Caki2 (cell line): ENCODE data around the gene SYNGAP1. TPM values are rescaled to one million over a fixed set of nuclear protein-coding genes. Genes with fewer than 3 reads are reported as not detected.
A peak's percentile ranks its signal among the peaks of the same experiment; 100 is the strongest.

Experiments
- DNase-seq: peaks from one replicate; pipeline ENCODE4 v3.0.0-alpha.2; 2015; ENCODE audit warnings: low read depth
- in situ Hi-C: cut with HindIII; loops from 2 replicates; pipeline ENCODE4 v1.10.0; 2016; ENCODE audit warnings: low sequenced_read_pairs, low pct_unique_long_range_greater_than_20kb, mixed read lengths
- total RNA-seq: library from RNA; depleted of rRNA; stranded (reverse); fragments of >200 nt; shearing (Covaris generic); gene quantifications from 2 replicates; pipeline ENCODE4 v1.2.3, GENCODE V29; 2014; ENCODE audit warnings: low replicate concordance

Gene SYNGAP1
- total RNA-seq, 1 experiment from 2014 or later: 0.14 TPM

DNA sequence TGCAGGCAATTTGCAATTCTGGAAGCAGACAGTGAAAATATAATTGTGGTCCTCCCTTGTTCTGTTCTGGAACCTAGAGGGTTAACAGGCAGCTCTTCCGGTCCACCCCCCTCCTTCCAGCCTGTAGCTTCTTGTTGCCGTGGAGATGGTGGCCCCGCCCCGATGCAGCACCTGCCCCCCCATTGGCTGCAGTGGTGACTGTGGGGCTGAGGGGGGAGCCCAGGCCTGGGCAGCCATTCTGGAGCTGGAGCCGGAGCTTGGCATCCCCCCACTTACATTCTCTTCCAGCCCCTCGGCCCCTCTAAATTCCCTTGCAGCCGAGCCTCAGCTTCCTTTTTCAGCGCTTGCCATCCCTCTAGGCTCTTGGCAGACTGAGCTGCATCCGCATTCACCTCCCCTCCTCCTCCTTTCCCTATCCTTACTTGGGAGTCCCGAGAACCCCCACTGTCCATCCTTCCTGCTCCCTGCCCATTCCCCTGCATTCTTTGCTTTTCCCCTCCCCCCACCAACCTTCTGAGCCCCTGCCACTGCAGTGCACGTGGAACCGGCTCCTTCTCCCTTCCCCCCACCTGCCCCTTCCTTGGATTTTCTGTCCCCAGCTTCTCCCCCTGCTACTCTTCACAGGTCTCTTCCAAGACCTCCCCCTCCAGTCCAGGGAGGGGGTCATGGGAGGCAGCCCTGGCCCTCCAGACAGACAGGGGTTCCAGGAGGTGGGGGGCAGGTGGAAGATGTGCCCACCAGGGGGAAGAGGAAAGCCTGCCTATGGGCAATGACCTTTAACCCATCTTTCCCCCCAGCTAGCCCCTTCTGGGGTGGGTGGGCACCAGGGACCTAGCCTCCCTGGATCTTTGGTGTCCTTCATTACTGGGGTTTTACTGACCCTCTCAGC lies 11.4 kb downstream of the SYNGAP1 start:
- in situ Hi-C loops: no loop called here
- peak; percentile 41 for DNase-seq

DNA sequence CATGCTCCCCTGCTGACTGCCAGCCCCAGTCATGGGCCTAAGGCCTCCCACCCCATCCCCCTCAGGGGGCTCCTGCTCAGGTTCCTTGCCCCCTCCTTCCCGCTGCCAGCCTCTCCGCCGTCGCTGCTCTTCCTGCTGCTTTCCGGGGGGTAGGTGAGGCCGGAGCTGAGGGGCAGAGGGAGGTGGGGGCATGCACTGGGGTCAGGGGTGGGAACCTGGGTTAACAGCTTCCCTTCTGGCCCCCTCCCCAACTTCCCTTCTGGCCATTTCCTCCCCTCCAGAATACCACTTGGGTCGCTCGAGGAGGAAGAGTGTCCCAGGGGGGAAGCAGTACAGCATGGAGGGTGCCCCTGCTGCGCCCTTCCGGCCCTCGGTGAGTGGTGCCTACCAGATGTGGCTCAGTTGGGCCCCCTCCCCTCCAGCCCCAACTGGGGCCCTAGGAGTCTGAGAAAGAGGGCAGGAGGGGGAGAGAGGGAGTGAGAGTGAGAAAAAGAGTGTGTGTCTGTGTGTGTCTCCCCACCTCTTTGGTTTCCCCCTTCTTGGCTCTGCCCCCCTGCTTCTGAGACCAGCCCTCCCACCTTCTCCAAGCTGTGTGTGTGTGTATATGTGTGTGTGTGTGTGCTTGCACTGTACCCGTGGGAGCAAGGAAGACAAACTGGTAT lies 12.1 kb downstream of the SYNGAP1 start:
- DNase-seq: no peak
- in situ Hi-C loops: no loop called here

DNA sequence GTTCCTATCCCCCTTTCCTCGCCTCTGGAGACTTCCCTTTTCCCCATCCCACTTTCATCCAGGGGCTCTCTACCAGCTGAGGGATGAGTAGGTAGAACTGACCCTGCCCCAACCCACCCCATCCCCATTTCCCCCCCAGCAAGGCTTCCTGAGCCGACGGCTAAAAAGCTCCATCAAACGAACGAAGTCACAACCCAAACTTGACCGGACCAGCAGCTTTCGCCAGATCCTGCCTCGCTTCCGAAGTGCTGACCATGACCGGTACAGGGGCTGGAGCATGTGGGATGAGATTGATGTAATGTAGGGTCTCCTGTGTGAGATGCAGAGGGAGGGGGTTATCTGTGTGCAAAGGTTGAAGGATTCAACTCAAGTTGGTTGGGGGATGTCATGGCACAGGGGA lies 12.7 kb downstream of the SYNGAP1 start:
- in situ Hi-C loops: no loop called here
- DNase-seq: no peak

DNA sequence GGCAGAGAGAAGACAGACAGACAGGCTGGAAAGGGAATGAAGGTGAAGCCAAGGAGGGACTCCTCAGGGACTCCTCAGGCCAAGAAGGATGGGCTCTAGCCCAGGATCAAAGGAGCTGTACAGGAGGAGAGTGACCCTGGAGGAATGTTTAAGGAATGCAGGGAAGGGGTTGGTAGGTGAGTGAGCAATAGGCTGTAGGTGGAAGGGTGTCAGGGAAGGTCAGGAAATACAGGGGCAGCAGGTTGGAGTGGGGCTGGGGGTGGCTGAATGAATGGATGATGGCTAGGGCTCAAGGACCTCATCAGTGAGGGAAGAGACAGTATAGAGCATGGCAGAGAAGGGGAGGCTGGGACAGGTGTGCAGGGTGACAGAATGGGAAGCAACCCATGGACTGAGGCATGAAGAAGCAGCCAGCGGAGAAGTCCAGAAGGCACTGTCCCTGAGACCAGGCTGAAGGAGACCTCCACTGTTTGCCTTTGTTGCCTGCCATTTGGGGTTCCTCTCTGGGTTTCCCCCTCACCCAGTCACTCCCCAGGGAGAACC lies 13.2 kb downstream of the SYNGAP1 start:
- no peak for DNase-seq
- in situ Hi-C loops: no loop called here

DNA sequence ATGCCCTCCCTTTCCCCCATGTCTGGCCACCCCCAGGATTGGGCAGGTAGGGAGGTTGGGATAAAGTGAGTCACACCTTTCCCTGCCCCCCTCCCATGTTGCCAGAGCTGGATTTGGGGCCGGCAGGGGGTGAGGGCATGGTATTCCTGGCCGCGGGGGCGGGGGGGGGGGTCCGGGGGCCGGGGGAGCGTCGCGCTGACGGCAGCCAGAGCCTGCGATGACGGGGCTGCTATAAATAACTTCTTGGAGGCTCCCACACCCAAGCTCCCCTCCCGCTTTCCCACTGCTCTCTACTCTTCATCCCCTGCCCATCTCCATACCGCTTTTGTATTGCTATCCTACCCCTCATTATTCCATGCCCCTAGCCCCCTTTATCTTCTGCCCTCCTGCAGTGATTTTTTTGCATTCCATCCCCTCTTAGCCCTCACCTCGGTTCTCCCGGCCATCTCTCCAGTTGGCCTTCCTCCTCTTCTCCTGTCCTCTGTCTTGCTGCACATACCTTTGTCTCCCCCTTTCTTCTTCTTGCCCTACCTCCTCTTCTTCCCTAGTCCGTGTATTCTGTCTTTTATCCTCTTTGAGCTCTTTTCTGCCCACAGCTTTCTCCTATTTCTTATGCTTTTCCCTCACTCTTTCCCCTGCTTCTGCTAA lies 13.8 kb downstream of the SYNGAP1 start:
- DNase-seq: no peak
- in situ Hi-C loops: no loop called here

DNA sequence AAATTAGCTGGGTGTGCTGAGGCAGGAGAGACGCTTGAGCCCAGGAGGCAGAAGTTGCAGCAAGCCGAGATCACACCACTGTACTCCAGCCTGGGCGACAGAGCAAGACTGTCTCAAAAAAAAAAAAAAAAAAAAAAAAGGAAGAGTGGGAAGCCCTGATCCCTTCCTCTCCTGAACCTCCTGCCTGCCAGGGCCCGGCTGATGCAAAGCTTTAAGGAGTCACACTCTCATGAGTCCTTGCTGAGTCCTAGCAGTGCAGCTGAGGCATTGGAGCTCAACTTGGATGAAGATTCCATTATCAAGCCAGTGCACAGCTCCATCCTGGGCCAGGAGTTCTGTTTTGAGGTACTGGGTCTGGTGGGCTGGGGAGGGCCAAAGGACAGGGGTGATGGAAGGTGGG lies 15.1 kb downstream of the SYNGAP1 start:
- in situ Hi-C loops: no loop called here
- DNase-seq: no peak

DNA sequence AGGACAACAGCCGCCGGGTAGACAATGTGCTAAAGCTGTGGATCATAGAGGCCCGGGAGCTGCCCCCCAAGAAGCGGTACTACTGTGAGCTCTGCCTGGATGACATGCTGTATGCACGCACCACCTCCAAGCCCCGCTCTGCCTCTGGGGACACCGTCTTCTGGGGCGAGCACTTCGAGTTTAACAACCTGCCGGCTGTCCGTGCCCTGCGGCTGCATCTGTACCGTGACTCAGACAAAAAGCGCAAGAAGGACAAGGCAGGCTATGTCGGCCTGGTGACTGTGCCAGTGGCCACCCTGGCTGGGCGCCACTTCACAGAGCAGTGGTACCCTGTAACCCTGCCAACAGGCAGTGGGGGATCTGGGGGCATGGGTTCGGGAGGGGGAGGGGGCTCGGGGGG lies 17.8 kb downstream of the SYNGAP1 start:
- in situ Hi-C loops: no loop called here
- DNase-seq: no peak

DNA sequence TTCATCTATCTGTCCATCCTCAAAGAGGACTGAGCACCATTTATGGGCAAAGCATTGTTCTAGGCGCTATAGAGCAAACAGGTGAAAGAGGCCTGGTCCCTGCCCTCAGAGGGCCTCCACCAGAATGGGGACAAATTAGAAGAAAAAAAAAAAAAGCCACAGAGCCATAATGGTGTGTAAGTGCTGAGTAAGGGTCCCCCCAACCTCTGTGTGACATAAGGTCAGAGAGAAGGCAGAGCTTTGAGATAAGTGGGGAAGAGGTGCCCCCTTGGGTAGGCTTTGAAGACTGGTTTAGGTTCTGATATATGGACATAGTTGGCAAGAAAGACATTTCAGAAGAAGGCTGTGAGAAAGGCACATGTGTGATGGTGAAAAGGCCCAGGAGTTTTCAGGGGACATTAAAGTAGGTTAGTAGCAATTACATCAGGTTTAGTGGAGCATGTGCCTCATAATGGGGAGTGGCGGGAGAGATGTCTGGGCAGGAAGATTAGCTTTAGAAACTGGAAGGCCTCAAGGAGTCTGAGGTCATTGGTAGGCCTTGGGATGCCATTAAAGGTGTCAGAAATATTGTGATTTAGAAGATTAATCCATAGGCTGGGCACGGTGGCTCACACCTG lies 19.2 kb downstream of the SYNGAP1 start:
- DNase-seq: no peak
- in situ Hi-C loops: no loop called here

DNA sequence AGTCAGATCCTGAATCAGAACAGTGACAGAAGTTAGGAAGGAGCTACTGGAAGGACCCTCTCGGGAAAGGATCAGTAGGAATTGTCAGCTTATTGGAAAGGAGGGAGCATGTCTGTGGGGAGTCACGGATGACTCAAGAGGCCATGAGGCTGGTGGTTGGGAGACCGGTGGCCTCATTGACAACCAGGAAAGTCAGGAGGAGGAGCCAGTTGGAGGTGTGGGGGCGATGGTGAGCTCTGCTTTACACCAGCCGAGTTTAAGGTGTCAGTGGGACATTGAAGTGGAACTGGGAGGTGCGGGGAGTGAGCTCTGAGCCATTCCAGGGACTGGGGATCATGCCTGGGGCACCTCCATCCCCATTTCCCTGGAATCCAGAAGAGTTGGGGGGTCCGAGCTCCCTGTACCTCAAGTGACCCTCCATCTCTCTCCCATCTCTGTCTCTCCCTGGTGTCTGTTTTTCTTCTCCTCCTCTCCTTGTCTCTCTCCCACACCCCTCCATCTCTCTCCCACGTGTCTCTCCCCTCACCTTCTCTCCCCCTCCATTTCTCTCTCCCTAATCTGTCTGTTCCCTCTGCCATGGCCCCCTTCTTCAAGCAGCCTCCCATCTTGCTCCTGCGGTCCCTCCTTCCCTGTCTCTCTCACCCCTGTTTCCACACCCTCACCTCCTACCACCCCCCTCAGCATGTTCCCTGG lies 20.2 kb downstream of the SYNGAP1 start:
- in situ Hi-C loops: no loop called here
- no peak for DNase-seq

DNA sequence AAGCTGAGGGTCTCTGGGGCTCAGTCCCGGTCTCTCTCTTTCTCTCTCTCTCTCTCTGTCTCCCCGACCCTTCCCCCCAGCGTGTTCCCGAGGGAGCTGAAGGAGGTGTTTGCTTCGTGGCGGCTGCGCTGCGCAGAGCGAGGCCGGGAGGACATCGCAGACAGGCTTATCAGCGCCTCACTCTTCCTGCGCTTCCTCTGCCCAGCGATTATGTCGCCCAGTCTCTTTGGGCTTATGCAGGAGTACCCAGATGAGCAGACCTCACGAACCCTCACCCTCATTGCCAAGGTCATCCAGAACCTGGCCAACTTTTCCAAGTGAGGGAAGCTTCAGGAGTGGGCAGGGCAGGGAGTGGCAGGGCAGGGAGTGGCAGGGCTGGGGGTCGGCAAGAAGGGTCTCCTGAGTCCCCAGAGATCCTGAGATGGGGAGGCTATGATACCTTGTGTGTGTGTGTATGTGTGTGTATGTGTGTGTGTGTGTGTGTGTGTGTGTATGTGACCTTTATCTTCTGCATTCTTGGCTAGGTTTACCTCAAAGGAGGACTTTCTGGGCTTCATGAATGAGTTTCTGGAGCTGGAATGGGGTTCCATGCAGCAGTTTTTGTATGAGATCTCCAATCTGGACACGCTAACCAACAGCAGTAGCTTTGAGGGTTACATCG lies 20.9 kb downstream of the SYNGAP1 start:
- in situ Hi-C loops: no loop called here

DNA sequence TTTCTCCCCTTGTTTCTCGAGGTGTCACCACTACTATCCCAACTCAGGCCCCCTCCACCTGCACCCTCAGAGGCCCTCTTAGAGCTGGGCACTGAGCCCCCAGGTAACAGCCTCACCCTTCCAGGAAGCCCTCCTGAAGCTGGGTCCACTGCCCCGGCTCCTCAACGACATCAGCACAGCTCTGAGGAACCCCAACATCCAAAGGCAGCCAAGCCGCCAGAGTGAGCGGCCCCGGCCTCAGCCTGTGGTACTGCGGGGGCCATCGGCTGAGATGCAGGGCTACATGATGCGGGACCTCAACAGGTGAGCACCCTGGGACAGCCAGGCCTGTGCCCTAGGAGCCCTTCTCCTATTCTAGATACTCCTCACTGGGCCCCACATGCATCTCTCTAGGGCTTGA lies 21.6 kb downstream of the SYNGAP1 start:
- no peak for DNase-seq
- in situ Hi-C loops: no loop called here

More for the DNA sequence above, 20.9 kb downstream of the SYNGAP1 start:
- no peak for DNase-seq

DNA sequence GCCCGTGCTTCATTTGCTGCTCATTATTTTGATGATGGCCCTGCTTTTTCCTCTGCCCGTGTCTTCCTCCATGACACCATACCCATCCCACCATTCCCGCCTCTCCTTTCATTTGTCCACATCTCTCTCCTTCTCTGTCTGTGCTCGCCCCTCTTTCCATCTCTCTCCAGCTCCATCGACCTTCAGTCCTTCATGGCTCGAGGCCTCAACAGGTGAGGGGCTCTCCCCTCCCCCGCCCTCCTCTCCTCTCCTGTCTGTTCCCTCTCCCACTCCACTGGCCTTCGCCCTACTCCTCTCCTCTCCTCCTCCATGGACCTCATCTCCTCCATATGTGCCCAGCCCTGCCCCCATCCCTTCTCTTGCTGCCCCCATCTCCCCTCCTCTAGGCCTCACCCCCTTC lies 22.4 kb downstream of the SYNGAP1 start:
- DNase-seq: no peak
- in situ Hi-C loops: no loop called here

DNA sequence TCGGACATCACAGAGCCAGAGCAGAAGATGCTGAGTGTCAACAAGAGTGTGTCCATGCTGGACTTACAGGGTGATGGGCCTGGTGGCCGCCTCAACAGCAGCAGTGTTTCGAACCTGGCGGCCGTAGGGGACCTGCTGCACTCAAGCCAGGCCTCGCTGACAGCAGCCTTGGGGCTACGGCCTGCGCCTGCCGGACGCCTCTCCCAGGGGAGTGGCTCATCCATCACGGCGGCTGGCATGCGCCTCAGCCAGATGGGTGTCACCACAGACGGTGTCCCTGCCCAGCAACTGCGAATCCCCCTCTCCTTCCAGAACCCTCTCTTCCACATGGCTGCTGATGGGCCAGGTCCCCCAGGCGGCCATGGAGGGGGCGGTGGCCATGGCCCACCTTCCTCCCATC lies 23.2 kb downstream of the SYNGAP1 start:
- in situ Hi-C loops: no loop called here
- DNase-seq: no peak

DNA sequence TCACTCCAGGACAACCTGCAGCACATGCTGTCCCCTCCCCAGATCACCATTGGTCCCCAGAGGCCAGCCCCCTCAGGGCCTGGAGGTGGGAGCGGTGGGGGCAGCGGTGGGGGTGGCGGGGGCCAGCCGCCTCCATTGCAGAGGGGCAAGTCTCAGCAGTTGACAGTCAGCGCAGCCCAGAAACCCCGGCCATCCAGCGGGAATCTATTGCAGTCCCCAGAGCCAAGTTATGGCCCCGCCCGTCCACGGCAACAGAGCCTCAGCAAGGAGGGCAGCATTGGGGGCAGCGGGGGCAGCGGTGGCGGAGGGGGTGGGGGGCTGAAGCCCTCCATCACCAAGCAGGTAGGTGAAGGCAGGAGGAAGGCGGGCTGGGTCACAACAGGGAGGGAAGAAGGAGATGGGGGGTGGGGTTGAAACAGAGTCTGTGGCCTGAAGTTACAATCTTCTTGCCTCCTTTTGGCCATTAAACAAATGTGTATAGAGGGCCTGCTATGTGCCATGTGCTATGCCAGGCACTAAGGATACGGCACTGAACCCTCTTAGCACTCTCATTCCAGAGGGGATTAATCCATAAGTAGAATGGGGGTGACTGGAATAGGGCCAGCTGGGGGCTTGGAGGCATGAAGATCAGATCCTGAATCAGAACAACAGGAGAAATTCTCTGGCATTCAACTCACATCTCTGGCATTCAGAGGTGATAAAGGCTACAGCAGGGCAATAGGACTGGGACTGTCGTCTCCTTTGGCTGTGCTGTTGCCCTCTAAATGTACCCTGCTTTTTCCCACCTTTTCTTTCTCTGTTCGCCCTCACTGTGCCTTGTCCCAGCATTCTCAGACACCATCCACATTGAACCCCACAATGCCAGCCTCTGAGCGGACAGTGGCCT lies 24.0 kb downstream of the SYNGAP1 start:
- no peak for DNase-seq
- in situ Hi-C loops: no loop called here

DNA sequence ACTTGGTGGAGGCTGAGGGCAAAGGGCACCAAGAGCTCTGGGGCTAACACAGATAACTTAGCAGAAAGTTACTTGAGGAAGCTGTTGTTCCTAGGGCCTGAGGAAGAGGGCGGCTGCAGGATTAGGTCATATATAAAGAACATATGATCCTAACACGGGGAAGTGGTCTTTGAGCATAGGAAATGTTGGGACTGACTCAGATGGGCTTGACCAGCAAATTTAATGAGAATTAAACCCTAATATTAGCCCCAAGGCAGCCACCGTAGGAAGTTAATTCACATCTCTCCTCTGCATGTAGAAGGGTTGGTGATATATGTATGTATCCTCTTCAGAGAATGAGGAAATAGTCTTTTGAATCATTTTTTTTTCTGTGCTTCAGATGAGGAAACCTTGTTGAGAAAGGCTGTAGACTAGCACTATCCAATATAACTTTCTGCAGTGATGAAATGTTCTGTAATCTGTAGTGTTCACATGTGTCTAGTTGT lies 25.3 kb downstream of the SYNGAP1 start:
- no peak for DNase-seq
- in situ Hi-C loops: no loop called here

DNA sequence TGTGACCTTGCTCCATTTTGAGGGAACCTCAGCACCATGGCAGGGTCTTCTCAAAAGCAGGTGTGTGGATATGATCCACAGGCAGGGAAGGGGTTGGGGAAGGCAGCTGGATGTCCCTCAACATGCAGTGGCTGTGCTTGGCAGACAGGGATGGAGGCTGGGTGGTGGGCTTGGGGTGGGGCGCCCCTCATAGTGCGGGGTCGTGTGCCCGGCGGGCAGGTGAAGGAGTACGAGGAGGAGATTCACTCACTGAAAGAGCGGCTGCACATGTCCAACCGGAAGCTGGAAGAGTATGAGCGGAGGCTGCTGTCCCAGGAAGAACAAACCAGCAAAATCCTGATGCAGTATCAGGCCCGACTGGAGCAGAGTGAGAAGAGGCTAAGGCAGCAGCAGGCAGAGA lies 26.5 kb downstream of the SYNGAP1 start:
- DNase-seq: no peak
- in situ Hi-C loops: no loop called here

DNA sequence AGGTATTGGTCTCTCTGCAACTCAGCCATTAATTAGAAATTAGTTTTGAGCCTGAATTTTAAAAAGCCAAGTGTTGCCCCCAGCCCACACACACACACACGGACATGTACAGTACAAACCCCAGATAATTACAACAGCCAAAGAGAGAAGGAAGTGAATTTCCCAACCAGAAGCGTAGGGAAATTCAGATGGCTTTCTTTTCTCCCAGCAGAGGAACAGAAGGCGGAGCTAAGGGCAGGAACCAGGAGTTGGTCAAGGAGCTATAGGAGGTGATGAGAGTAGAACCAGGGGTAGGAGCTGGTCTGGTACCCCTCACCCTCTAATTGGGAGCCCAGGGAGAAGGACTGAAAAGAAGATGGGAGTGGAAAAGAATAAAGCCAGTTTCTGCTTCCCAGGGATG lies 30.6 kb downstream of the SYNGAP1 start:
- in situ Hi-C loops: no loop called here

More for the DNA sequence above, 30.6 kb downstream of the SYNGAP1 start:
- no peak for DNase-seq
